Stomach smooth muscle (tissue), 2 donors: Measurements from ENCODE around the gene RBM48.
"Not testable (repeated sequence)": the region's sequence is repeated elsewhere in the genome, so short reads cannot be mapped to it uniquely, and the experiment has no call there.

ENCODE experiments used
- H3K27ac ChIP-seq: one replicate; pipeline ENCODE4 v1.7.0; 2013; ENCODE audit warnings: mild to moderate bottlenecking, low read length, inconsistent platforms
- H3K27me3 ChIP-seq, 2 donors: one replicate each; pipeline ENCODE4 v1.7.0; 2013; ENCODE audit warnings: low read length in 2 of 2; ENCODE audit not compliant: insufficient read depth in 2 of 2, control insufficient read depth in 1 of 2
- H3K36me3 ChIP-seq, 2 donors: one replicate each; pipeline ENCODE4 v1.7.0; 2013; ENCODE audit warnings: low read length in 2 of 2; ENCODE audit not compliant: control insufficient read depth in 2 of 2, insufficient read depth in 2 of 2
- H3K4me1 ChIP-seq: one replicate; pipeline ENCODE4 v1.7.0; 2013; ENCODE audit warnings: low read length; ENCODE audit not compliant: control insufficient read depth, insufficient read depth
- H3K4me3 ChIP-seq, 2 donors: one replicate each; pipeline ENCODE4 v1.7.0; 2013; ENCODE audit warnings: low read length in 2 of 2
- H3K9ac ChIP-seq, 2 donors: one replicate each; pipeline ENCODE4 v1.7.0; 2013; ENCODE audit warnings: low read length in 2 of 2, mild to moderate bottlenecking in 1 of 2
- H3K9me3 ChIP-seq, 2 donors: one replicate each; pipeline ENCODE4 v1.7.0; 2013; ENCODE audit warnings: low read length in 2 of 2; ENCODE audit not compliant: control insufficient read depth in 2 of 2
- donor health status: healthy.
- donor health status: Pancreatic carcinoma.

The RBM48 gene

DNA sequence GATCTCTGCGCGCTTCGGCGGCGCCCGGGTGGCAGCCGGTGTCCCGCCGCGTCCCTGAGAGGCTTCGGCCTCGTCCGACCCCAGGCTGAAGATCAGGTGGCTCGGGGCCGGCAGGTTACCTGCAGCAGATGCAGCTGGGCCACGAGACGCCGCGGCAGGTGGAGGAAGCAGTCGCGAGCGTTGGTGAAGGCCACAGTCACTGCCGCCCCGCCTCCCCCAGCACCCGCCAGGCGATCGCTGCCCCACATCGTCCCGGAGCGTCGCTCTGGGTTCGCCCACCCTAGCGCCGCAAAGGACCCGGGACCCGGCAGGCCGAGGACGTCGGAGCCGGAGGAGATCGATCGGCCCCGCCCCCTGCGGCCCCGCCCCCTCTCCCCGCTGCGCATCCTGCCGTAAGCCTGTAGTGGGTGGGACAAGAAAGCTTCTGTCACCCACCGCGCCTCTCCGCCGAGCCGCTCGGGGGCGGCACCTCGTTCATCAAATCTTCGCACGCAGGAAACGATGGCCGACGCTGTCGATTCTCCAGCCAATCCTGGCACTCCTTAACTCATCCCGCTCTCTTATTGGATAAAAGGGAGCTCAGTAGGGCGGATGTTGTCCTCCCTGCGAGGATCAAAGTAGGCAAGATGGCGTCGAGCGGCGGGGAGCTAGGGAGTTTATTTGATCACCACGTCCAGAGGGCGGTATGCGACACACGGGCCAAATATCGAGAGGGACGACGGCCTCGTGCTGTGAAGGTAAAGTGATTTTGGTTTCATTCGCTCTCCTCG, at the start of gene RBM48, which contains the start of gene PEX1:
Gene RBM48 (plus strand): TSS at position 608 of the 770 bp plus-strand sequence. CDS start 19 bp downstream, at position 627.
Gene PEX1 (minus strand): TSS at position 333 of the 770 bp plus-strand sequence. CDS start 85 bp downstream, at position 248.
- H3K27me3 ChIP-seq = no peaks in the 10 kb centered on the region
- H3K27ac ChIP-seq = peak within 1 kb of the TSS; percentile 86
- H3K4me3 ChIP-seq = peak within 1 kb of the TSS; percentile 97
- peak within 1 kb of the TSS; percentile 86 to 97 for H3K9ac ChIP-seq
- no peaks in the 10 kb centered on the region for H3K9me3 ChIP-seq
- H3K4me1 ChIP-seq = peaks cover 9% of the 10 kb centered on the region
- peaks cover 12 to 19% of the 10 kb centered on the region in 2 donors for H3K36me3 ChIP-seq

DNA sequence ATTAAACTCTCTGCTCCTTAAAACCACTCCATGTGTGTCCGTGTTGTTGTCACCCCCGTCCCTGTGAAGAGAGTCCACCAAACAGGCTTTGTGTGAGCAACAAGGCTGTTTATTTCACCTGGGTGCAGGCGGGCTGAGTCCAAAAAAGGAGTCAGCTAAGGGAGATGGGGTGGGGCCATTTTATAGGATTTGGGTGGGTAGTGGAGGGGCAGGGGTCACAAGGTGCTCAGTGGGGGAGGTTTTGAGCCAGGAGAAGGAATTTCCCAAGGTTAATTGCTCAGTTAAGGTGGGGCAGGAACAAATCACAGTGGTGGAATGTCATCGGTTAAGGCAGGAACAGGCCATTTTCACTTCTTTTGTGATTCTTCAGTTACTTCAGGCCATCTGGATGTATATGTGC, 49.4 kb upstream of the RBM48 start:
- not testable (repeated sequence) for H3K9ac ChIP-seq, H3K27me3 ChIP-seq, H3K27ac ChIP-seq

DNA sequence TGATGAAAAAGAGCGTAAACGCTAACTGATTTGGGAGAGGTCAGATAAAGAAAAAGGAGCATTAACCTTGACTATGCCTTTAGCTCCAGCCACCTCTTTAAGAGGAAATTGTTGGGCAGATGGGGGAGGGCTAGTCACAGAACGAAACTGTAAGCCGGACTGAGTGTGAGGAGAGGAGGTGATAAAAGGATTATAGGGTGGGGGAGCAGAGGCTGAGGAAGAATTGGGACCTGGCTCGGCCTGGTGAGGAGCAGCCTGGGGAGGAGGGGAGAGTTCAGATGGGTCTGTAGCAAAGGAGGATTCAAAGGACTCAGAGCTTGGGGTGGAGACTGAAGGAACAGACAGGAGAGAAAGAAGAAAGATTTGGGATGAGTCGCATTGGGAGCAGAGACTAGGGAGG, 45.0 kb upstream of the RBM48 start:
- H3K27me3 ChIP-seq, H3K4me3 ChIP-seq, H3K9ac ChIP-seq, H3K4me1 ChIP-seq, H3K27ac ChIP-seq, H3K9me3 ChIP-seq: not testable (repeated sequence)
- H3K36me3 ChIP-seq = peaks cover 8 to 18% of the 10 kb centered on the region in 2 donors

More for the DNA sequence above, 49.4 kb upstream of the RBM48 start:
- H3K9me3 ChIP-seq, H3K4me1 ChIP-seq, H3K4me3 ChIP-seq, H3K36me3 ChIP-seq: not testable (repeated sequence)

DNA sequence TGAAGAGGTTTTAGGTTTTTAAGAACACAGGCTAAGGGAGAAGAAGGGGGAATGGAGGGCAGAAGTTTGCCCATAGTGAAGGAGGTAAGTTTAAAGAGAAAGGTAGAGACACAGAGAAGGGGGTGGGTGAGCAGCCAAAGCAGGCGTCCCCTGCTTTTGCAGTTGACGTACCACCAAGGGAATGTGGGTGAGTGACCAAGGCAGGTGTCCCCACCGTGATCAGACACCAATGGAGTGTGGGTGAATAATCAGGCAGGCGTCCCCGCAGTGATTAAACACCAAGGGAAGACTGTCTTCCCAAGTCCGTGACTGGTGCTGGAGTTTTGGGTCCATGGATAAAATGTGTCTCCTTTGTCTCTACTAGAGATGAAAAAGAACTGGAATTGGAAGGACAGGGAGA, 44.4 kb upstream of the RBM48 start:
- H3K4me3 ChIP-seq, H3K27me3 ChIP-seq, H3K4me1 ChIP-seq, H3K9ac ChIP-seq, H3K9me3 ChIP-seq, H3K27ac ChIP-seq: not testable (repeated sequence)
- H3K36me3 ChIP-seq = peaks cover 10 to 20% of the 10 kb centered on the region in 2 donors

DNA sequence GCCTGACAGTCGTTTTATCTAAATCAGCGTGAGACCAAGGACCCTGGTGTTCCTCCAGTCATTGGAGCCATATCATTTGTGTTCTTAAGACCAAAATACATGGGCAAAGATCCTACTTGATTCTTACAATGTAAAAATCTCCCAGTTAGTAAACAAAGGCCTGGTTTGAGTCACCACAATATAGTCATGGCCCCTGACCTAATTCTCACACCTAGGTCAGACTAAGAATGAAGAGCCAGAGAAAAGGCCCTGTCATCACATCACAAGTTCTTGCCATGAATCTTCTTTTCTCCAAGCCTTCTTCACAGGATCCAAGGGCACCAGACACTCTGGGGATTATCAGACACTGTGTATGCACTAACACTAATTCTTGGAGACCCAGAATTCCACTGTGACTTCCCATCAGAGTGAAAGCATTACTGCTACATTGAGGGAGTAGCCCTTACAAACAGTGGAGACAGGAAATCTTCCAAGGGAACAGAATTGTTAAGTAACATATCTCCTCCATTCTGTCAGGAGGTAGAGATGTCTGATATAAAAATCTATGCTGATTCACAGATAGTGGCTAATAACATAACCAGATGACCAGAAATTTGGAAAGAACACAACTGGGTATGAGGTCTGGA, 43.2 kb upstream of the RBM48 start:
- no peaks in the 10 kb centered on the region for H3K9me3 ChIP-seq
- no peaks in the 10 kb centered on the region for H3K27me3 ChIP-seq
- H3K36me3 ChIP-seq = peaks cover 16 to 20% of the 10 kb centered on the region in 2 donors
- H3K4me1 ChIP-seq = no peaks in the 10 kb centered on the region
- no peak overlapping the region for H3K4me3 ChIP-seq
- H3K9ac ChIP-seq = no peak overlapping the region
- no peak overlapping the region for H3K27ac ChIP-seq

DNA sequence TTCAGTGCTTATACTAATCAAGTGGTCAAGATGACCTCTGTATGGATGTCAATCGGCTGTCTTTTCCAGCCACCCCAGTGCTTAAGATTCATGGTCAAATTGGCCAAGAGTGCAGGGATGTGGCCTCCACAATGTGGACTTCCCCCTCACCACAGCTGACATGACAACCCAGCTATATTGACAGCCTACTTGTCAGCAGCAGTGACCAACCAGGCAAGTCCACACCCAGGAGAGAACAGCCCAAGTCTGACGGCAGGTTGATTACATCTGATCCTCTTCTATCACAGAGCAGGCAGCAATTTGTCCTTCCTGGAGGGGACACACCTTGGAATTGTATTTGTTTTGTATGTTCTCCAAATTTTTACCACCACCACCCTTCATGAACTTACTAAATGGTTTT, 42.6 kb upstream of the RBM48 start:
- peaks cover 20 to 22% of the 10 kb centered on the region in 2 donors for H3K36me3 ChIP-seq
- no peaks in the 10 kb centered on the region for H3K4me1 ChIP-seq
- H3K27me3 ChIP-seq = no peaks in the 10 kb centered on the region
- H3K9ac ChIP-seq = no peak overlapping the region
- no peaks in the 10 kb centered on the region for H3K9me3 ChIP-seq
- no peak overlapping the region for H3K27ac ChIP-seq
- no peak overlapping the region for H3K4me3 ChIP-seq

DNA sequence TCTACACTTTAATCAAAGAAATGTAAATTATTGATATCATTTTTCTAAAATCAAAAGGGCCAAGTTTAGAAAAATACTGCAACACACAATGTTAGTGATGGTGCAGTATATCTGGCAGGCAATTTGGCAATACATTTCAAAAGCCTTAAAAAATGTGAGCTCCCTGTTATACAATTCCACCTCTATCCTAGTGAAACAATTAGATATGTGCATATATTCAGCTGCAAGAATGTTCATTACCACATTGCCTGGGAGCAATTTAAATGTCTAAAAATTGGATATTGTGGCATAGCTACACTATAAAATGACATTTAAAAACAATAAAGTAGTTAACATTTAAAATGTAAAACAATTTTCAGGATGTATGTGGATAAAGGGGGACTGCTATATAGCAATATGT, 40.8 kb upstream of the RBM48 start:
- H3K27ac ChIP-seq = no peak overlapping the region
- no peaks in the 10 kb centered on the region for H3K27me3 ChIP-seq
- H3K9me3 ChIP-seq = no peaks in the 10 kb centered on the region
- peaks cover 27 to 32% of the 10 kb centered on the region in 2 donors for H3K36me3 ChIP-seq
- H3K4me3 ChIP-seq = no peak overlapping the region
- no peaks in the 10 kb centered on the region for H3K4me1 ChIP-seq
- no peak overlapping the region for H3K9ac ChIP-seq

DNA sequence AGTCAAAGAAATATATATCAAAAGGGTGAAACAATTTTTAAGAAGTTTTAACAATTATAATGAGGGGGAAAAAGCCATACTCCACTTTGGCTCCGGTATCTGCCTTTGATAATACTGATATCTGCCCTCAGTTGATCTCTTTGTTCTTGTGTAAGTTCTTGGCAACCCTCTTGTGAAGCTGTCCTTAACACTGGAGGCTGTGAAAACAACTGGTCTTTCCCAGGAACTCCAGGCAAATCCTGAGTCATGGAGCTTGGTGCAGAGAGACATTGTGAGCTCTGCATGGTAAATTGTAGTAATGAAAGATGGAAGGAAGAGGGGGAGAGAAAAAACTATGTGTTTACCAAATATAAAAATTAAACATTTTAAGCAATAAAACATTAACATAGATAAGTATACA, 39.0 kb upstream of the RBM48 start:
- peaks cover 33 to 41% of the 10 kb centered on the region in 2 donors for H3K36me3 ChIP-seq
- no peaks in the 10 kb centered on the region for H3K4me1 ChIP-seq
- no peak overlapping the region for H3K4me3 ChIP-seq
- no peak overlapping the region for H3K9ac ChIP-seq
- no peaks in the 10 kb centered on the region for H3K9me3 ChIP-seq
- H3K27me3 ChIP-seq = no peaks in the 10 kb centered on the region
- H3K27ac ChIP-seq = no peak overlapping the region

DNA sequence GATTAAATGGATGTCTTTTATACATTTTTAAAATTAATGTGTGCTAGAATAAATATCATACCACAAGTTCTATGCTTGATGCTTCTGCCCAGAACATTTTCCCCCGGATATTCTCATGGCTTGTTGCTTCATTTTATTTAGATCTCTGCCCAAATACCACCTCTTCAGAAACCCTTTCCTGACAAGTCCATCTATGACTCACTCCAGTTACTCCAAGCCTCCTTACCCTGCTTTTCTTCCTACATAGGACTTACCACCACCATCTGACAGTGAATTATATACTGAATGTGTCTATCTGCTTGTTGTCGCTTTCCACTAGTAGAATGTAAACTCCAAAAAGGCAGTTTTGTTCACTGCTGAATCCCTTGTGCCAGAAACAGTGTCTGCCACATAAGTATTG, 31.7 kb upstream of the RBM48 start:
- Histone ChIP-seq H3K4me3 (no peak overlapping the region), H3K36me3 (peaks cover 42 to 44% of the 10 kb centered on the region in 2 donors), H3K4me1 (no peaks in the 10 kb centered on the region), H3K27ac (no peak overlapping the region), H3K9ac (no peak overlapping the region), H3K9me3 (no peaks in the 10 kb centered on the region), H3K27me3 (no peaks in the 10 kb centered on the region)

DNA sequence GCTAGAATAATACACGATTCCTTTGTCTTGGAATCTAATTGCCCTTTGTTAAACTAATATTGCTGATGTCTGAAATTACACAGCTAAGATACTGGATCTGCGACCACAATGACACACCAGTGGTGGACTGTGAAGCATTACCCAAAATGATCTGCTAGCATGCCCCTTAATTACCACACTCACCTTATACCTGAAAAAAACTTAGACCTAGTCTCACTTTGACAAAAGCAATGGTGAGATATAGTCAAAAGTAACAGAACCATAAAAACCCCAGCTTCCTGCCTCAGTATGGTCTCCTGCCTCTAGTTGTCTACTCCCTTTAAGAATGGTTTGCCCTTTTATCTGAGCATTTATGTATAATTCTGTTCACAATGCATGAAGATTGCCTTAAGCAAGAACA, 30.0 kb upstream of the RBM48 start:
- H3K9ac ChIP-seq = no peak overlapping the region
- peaks cover 37% of the 10 kb centered on the region in 2 donors for H3K36me3 ChIP-seq
- H3K27ac ChIP-seq = no peak overlapping the region
- H3K27me3 ChIP-seq = no peaks in the 10 kb centered on the region
- no peak overlapping the region for H3K4me3 ChIP-seq
- no peaks in the 10 kb centered on the region for H3K4me1 ChIP-seq
- H3K9me3 ChIP-seq = no peaks in the 10 kb centered on the region

DNA sequence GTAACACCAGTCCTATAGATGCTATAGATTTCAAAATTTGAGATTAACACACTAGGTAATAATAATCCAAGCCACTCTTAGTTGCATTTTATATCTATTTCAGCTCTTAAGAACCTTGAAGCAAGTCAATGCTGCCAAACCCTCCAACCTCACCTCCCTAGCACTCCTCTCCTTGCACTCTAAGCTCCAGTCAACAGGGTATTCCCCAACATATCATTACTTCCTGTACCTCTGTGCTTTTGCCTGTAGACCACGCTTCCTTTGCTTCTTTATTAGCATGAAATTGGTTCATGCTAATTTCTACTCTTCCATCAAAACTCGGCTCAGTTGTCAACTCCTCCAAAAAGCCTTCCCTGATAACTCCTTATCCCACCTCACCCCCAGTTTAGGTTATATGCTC, 24.8 kb upstream of the RBM48 start:
- no peak overlapping the region for H3K4me3 ChIP-seq
- no peaks in the 10 kb centered on the region for H3K27me3 ChIP-seq
- no peaks in the 10 kb centered on the region for H3K4me1 ChIP-seq
- no peak overlapping the region for H3K9ac ChIP-seq
- no peaks in the 10 kb centered on the region for H3K9me3 ChIP-seq
- peaks cover 30 to 44% of the 10 kb centered on the region in 2 donors for H3K36me3 ChIP-seq
- no peak overlapping the region for H3K27ac ChIP-seq
